Stomach (tissue), 4 donors: Measurements from ENCODE around the gene KCNE4.

Experiments used
- POLR2AphosphoS5 ChIP-seq, 3 donors: sonication (generic); formaldehyde crosslinking; IDR thresholded peaks; one replicate each; pipeline ENCODE4 v1.6.1; 2016; ENCODE audit warnings: antibody characterized with exemption in 3 of 3
- TF ChIP-seq, protein P1 (sequence below), 7 experiments: fragments of 450-650 bp in 4 of 7; fragments of 200-600 bp in 3 of 7; sonication (generic) in 3 of 7; IDR thresholded peaks; one replicate each; pipeline ENCODE4 v1.5.1; 2016 to 2019; ENCODE audit warnings: antibody characterized with exemption in 7 of 7, control low read depth in 2 of 7, mild to moderate bottlenecking in 1 of 7

GRCh38 chr2:223043164-223043941 is 8.6 kb upstream of the KCNE4 start:
- TF ChIP-seq, protein P1, sequence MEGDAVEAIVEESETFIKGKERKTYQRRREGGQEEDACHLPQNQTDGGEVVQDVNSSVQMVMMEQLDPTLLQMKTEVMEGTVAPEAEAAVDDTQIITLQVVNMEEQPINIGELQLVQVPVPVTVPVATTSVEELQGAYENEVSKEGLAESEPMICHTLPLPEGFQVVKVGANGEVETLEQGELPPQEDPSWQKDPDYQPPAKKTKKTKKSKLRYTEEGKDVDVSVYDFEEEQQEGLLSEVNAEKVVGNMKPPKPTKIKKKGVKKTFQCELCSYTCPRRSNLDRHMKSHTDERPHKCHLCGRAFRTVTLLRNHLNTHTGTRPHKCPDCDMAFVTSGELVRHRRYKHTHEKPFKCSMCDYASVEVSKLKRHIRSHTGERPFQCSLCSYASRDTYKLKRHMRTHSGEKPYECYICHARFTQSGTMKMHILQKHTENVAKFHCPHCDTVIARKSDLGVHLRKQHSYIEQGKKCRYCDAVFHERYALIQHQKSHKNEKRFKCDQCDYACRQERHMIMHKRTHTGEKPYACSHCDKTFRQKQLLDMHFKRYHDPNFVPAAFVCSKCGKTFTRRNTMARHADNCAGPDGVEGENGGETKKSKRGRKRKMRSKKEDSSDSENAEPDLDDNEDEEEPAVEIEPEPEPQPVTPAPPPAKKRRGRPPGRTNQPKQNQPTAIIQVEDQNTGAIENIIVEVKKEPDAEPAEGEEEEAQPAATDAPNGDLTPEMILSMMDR (IDR thresholded peaks at IDR 0.05): no peak
- no peak for TF ChIP-seq POLR2AphosphoS5 (IDR thresholded peaks at IDR 0.05)
